Mucosa of descending colon (tissue), 3 donors: Measurements from ENCODE around the gene CARD11. TPM values are rescaled to one million over a fixed set of nuclear protein-coding genes. Genes with fewer than 3 reads are reported as not detected.

Experiments
- ATAC-seq: fragments of 200-7000 bp; cut with Tn5 transposase; one replicate; pipeline ENCODE4 v1.9.1; 2020; ENCODE audit warnings: mild to moderate bottlenecking, moderate library complexity
- DNase-seq, 3 donors: peaks; one replicate each; pipeline ENCODE4 v3.0.0-alpha.2; 2020
- H3K36me3 ChIP-seq: fragments of 200-600 bp; one replicate; pipeline ENCODE4 v1.8.0; 2021; ENCODE audit warnings: low read depth, mild to moderate bottlenecking
- H3K4me1 ChIP-seq: fragments of 200-600 bp; one replicate; pipeline ENCODE4 v1.8.0; 2021; ENCODE audit warnings: low read depth, mild to moderate bottlenecking
- H3K4me3 ChIP-seq: fragments of 200-600 bp; one replicate; pipeline ENCODE4 v1.8.0; 2021; ENCODE audit warnings: mild to moderate bottlenecking
- H3K9me3 ChIP-seq: fragments of 200-600 bp; one replicate; pipeline ENCODE4 v1.8.0; 2021; ENCODE audit warnings: mild to moderate bottlenecking
- intact Hi-C, 2 donors: fragments of 100-400 bp; cut with DNase I in 1 of 2; cut with micrococcal nuclease in 1 of 2; formaldehyde crosslinking; loops; one replicate each; pipeline versions ENCODE4 v1.11.0 to v1.11.1; 2022; cut with DNase I, micrococcal nuclease
- total RNA-seq, 3 donors: library from RNA; stranded (reverse); fragmentation: NEBNext Ultra II Directional in 2 of 3; extraction: Animal tissue kit (Norgen Biotek cat#: 25700) in 2 of 3; gene quantifications; one replicate each; pipeline versions ENCODE4 v1.2.1 to v1.2.4, GENCODE V29; 2021 to 2023
- TF ChIP-seq, protein P1 (sequence below): fragments of 200-600 bp; IDR thresholded peaks from one replicate; pipeline ENCODE4 v1.8.0; 2022; ENCODE audit warnings: antibody characterized with exemption, mild to moderate bottlenecking
- donor health status: DM: no; HTN: no; CAD: no; lungs with moderate emphysema.
- donor health status: DM: no; HTN: no; CAD: no.
- donor health status: DM: no; HTN: yes; CAD: no.

CARD11 gene
- total RNA-seq, 3 donors from 2014 or later = 1.6 to 3.2 (median 3.2) TPM

DNA sequence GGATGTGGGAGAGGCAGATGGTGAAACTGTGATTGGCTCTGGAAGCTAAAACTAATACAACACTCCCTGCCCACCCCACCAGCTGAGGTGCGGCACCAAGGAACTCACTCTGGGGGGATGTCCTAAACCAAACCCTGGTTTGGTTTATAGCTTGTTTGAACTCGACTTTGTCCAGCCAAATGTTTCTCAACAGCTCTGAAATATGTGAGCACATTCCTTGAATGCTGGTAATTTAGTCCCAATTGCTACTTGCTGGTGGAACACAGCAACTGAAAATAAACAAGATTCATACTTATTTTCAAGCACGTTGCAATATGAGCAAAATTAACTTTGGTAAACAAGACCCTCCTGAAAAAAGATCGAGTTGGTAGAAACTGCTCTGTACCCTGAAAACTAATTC is 39.7 kb upstream of the CARD11 start:
- TF ChIP-seq, protein P1, sequence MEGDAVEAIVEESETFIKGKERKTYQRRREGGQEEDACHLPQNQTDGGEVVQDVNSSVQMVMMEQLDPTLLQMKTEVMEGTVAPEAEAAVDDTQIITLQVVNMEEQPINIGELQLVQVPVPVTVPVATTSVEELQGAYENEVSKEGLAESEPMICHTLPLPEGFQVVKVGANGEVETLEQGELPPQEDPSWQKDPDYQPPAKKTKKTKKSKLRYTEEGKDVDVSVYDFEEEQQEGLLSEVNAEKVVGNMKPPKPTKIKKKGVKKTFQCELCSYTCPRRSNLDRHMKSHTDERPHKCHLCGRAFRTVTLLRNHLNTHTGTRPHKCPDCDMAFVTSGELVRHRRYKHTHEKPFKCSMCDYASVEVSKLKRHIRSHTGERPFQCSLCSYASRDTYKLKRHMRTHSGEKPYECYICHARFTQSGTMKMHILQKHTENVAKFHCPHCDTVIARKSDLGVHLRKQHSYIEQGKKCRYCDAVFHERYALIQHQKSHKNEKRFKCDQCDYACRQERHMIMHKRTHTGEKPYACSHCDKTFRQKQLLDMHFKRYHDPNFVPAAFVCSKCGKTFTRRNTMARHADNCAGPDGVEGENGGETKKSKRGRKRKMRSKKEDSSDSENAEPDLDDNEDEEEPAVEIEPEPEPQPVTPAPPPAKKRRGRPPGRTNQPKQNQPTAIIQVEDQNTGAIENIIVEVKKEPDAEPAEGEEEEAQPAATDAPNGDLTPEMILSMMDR = no peak
- no peaks in the 10 kb centered on the region for H3K4me1 ChIP-seq
- H3K4me3 ChIP-seq = no peak overlapping the region
- no peak for DNase-seq
- H3K36me3 ChIP-seq = no peaks in the 10 kb centered on the region
- no peak for ATAC-seq
- intact Hi-C loops = no loop called here
- no peaks in the 10 kb centered on the region for H3K9me3 ChIP-seq

DNA sequence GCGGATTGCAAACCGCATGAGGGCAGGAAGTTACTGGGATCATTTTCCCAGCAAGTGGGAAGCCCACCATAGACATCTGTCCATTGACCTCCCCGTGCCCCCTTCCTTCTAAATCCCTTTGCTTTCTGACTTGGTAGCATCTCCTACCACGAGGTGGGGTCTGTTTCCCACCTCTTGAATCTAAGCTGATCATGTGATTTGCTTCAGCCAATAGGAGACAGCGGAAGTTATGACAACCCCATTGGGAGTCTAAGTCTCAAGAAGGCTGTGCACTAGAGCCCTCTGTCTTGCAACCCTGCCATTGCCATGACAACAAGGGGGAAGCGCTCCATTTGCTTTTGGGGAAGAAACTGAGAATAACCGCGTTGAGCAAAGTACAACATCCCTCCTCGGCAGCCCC is 39.2 kb upstream of the CARD11 start:
- TF ChIP-seq, protein P1 = no peak
- Histone ChIP-seq H3K4me1 (no peaks in the 10 kb centered on the region), H3K4me3 (no peak overlapping the region), H3K9me3 (no peaks in the 10 kb centered on the region), H3K36me3 (no peaks in the 10 kb centered on the region)
- intact Hi-C loops = no loop called here
- DNase-seq (no peak), ATAC-seq (no peak)

DNA sequence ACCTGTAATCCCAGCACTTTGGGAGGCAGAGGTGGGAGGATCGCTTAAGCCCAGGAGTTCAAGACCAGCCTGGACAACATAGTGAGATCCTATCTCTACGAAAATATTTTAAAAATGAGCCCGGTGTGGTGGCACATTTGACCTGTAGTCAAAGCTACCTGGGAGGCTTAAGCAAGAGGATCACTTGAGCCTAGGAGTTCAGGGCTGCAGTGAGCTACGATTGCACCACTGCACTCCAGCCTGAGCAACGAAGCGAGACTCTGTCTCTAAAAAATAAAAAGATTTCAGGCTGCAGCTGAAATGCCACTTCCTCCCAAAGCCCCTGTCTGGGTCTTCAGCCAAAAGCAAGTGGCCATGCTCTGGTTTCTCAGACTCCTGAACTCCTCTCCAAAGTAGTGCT is 38.7 kb upstream of the CARD11 start:
- Histone ChIP-seq H3K36me3 (no peaks in the 10 kb centered on the region), H3K9me3 (no peaks in the 10 kb centered on the region), H3K4me1 (no peaks in the 10 kb centered on the region), H3K4me3 (no peak overlapping the region)
- ATAC-seq = no peak
- no peak for DNase-seq
- intact Hi-C loops = no loop called here
- TF ChIP-seq, protein P1 = no peak

DNA sequence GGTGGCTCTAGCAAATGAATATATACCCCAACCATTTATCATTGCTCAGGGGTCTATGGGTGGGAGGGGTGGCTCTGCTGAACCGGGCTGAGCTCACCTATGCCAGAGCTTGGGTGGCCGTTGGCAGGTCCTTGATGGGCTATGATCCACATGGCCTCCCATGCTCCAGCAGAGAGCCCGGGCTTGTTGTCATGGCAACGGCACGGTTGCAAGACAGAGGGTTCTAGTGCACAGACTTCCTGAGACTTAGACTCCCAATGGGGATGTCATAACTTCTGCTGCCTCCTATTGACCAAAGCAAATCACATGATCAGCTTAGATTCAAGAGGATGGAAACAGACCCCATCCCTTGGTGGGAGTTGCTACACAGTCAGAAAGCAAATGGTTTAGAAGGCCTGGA is 36.4 kb upstream of the CARD11 start:
- intact Hi-C loops = no loop called here
- H3K36me3 ChIP-seq = no peaks in the 10 kb centered on the region
- TF ChIP-seq, protein P1 = no peak
- peaks cover 3% of the 10 kb centered on the region for H3K9me3 ChIP-seq
- DNase-seq (no peak), ATAC-seq (no peak)
- H3K4me1 ChIP-seq = no peaks in the 10 kb centered on the region
- no peak overlapping the region for H3K4me3 ChIP-seq

DNA sequence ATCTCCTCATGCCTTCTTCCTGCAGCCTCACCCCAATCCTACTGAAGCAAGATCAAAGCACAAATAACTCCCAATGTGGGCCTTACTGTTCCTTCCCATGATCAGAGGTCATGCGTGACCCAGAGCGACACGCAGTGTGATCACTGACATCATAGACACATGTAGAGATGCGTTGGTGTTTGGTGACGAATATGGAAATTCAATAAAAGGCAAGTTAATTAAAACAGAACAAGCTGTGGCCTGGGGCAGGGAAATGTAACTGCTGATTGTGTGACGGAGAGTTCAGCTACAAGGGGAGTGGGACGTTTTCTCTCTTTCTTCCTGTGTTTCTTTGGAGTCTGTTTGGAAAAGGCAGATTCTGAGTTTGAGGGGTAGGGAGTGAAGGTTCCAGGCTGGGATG is 34.8 kb upstream of the CARD11 start:
- H3K4me1 ChIP-seq = no peaks in the 10 kb centered on the region
- intact Hi-C loops = no loop called here
- DNase-seq (no peak), ATAC-seq (no peak)
- TF ChIP-seq, protein P1 = no peak
- H3K9me3 ChIP-seq = peaks cover 3% of the 10 kb centered on the region
- H3K4me3 ChIP-seq = no peak overlapping the region
- no peaks in the 10 kb centered on the region for H3K36me3 ChIP-seq

DNA sequence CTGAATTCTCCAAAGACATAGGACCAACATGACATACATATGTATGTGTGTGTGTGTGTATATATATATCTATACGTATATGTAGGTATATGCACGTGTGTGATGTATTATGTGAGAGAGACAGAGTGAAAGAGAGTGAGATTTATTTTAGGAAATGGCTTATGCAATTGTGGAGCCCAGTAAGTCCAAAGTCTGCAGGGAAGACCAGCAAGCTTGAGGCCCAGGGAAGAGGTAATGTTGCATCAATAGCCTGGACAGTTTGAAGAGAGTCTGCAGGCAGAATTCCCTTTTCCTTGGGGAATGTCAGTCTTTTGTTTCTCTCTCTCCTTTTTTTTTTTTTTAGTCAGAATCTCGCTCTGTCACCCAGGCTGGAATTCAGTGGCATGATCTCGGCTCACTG is 33.0 kb upstream of the CARD11 start:
- Histone ChIP-seq H3K4me1 (no peaks in the 10 kb centered on the region), H3K36me3 (no peaks in the 10 kb centered on the region), H3K4me3 (no peak overlapping the region), H3K9me3 (peaks cover 3% of the 10 kb centered on the region)
- TF ChIP-seq, protein P1 = no peak
- ATAC-seq = no peak
- intact Hi-C loops = no loop called here
- DNase-seq = no peak
